Measurements from ENCODE around the gene SLC25A51.
A peak's percentile ranks its signal among the peaks of the same experiment; 100 is the strongest.

SLC25A51 gene

DNA sequence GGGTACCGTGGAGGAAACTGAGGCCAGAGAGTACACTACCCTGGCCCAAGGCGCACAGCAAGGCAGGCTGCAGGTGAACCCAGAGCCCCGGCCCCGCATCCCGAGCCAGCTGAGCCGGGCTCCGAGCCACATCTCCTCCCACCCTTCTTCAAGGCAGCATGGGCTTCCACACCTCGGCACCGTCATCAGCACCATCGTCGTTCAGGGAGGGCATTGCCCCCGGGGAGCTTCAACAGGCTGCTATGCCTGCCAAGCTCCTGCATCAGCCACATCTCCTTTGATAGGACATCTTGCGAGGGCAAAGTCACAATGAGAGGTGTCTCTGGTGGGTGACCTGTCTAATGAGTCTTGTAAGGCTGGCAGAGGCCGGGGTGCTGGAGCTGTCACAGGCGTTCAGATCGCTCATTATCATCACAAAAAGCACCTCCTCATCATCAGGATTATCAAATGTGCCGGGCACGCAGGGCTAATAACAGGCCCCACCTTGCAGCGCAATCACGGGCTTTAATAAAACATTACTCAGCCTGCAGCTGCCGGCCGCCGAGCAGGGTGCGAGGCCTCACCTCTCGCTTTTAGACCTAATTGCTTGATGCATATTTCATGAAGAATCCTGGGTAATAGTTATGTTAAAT is 20.0 kb upstream of the SLC25A51 start:
- TF ChIP-seq ZNF146 (tag by site-specific recombination; IDR thresholded peaks at IDR 0.05) (0 out of 2 replicates have a peak, but pooled peaks have one; percentile 15), ZNF785 (tag by site-specific recombination; IDR thresholded peaks at IDR 0.05) (no peak)
- ChIA-PET POLR2A (no interaction called here), CTCF (interaction anchor here (2.0 kb wide), 1 partner anchor 11 kb away, joined by 9 read pairs; no protein-coding TSS in a partner anchor)
- H3K4me3 ChIP-seq (ENCODE audit: low read depth, low read length) = no peak overlapping the region
- no peak overlapping the region for H3K27ac ChIP-seq (ENCODE audit: extremely low read depth, low read depth, low read length)
- H3K36me3 ChIP-seq (ENCODE audit: control insufficient read depth in 2 of 2, insufficient read depth in 1 of 2, low read length in 2 of 2) = peaks cover 0 to 52% of the 10 kb centered on the region in 2 experiments; a peak in 1 of 3 replicates
- H3K9me3 ChIP-seq (ENCODE audit: control insufficient read depth, insufficient read depth, low read depth, low read length) = no peaks in the 10 kb centered on the region
- H3K4me1 ChIP-seq (ENCODE audit: control insufficient read depth, insufficient read depth, low read length) = no peaks in the 10 kb centered on the region

DNA sequence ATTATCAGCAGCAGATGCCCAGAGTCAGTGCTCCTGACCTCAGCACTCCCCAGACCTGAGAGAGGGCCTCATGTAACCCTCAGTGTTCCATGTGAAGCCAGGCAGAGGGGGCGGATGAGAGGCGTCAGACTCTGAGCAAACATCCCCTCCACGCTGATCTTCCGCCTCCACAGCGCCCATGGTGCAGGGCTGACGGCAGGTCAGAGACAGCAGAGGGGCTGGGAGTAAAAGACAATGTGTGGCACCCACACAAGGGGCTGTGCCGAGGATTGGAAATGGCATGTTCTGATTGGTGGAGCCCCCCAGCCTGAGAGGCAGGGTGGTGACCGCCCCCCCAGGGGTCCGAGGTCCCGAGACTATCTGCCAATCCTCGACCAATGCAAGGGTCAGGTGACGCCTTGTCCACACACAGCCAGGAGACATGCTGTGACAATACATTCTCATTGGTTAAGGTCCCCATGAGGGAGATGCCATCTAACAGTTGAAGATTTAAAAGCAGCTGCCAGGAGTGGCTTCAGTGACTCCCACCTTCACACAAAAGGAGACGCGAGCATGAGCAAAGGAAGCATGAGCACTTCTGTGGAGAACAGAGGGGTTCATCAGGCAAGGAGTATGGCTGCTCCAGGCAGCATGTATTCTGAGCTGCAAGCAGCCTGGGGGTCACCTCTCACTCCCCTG is 19.3 kb upstream of the SLC25A51 start:
- no peaks in the 10 kb centered on the region for H3K4me1 ChIP-seq (ENCODE audit: control insufficient read depth, insufficient read depth, low read length)
- H3K36me3 ChIP-seq (ENCODE audit: control insufficient read depth in 2 of 2, insufficient read depth in 1 of 2, low read length in 2 of 2) = peaks cover 0 to 53% of the 10 kb centered on the region in 2 experiments; a peak in 1 of 3 replicates
- no peak for TF ChIP-seq ZSCAN16 (tag by site-specific recombination; IDR thresholded peaks at IDR 0.05)
- no peak for TF ChIP-seq KLF9 (tag by site-specific recombination; IDR thresholded peaks at IDR 0.05; ENCODE audit: low read depth)
- TF ChIP-seq, protein P1, sequence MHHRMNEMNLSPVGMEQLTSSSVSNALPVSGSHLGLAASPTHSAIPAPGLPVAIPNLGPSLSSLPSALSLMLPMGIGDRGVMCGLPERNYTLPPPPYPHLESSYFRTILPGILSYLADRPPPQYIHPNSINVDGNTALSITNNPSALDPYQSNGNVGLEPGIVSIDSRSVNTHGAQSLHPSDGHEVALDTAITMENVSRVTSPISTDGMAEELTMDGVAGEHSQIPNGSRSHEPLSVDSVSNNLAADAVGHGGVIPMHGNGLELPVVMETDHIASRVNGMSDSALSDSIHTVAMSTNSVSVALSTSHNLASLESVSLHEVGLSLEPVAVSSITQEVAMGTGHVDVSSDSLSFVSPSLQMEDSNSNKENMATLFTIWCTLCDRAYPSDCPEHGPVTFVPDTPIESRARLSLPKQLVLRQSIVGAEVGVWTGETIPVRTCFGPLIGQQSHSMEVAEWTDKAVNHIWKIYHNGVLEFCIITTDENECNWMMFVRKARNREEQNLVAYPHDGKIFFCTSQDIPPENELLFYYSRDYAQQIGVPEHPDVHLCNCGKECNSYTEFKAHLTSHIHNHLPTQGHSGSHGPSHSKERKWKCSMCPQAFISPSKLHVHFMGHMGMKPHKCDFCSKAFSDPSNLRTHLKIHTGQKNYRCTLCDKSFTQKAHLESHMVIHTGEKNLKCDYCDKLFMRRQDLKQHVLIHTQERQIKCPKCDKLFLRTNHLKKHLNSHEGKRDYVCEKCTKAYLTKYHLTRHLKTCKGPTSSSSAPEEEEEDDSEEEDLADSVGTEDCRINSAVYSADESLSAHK (tag by site-specific recombination; IDR thresholded peaks at IDR 0.05) = no peak
- TF ChIP-seq GLI2 (tag by site-specific recombination; IDR thresholded peaks at IDR 0.05; ENCODE audit: borderline replicate concordance, low read depth) = no peak
- peak; percentile 95 for TF ChIP-seq ZFHX2 (tag by site-specific recombination; conservative IDR thresholded peaks at IDR 0.05)
- TF ChIP-seq SP2 (tag by site-specific recombination; IDR thresholded peaks at IDR 0.05) = no peak
- no peak for TF ChIP-seq MZF1 (tag by site-specific recombination; IDR thresholded peaks at IDR 0.05; ENCODE audit: borderline replicate concordance)
- TF ChIP-seq ZNF654 (tag by site-specific recombination; IDR thresholded peaks at IDR 0.05; ENCODE audit: low read depth) = no peak
- peak; percentile 93 for TF ChIP-seq EGR2 (tag by site-specific recombination; IDR thresholded peaks at IDR 0.05; ENCODE audit: low read depth)
- TF ChIP-seq ZNF549 (tag by site-specific recombination; IDR thresholded peaks at IDR 0.05) = no peak
- POLR2A ChIA-PET = no interaction called here
- H3K27ac ChIP-seq (ENCODE audit: extremely low read depth, low read depth, low read length) = no peak overlapping the region
- CTCF ChIA-PET = interaction anchor here (2.0 kb wide), 1 partner anchor 10 kb away, joined by 9 read pairs; no protein-coding TSS in a partner anchor
- no peak overlapping the region for H3K4me3 ChIP-seq (ENCODE audit: low read depth, low read length)
- H3K9me3 ChIP-seq (ENCODE audit: control insufficient read depth, insufficient read depth, low read depth, low read length) = no peaks in the 10 kb centered on the region

GRCh38 chr9:37922363-37923117 is 18.6 kb upstream of the SLC25A51 start:
- CTCF ChIA-PET = interaction anchor here (1.1 kb wide), 1 partner anchor 440 kb away, joined by 3 read pairs; no protein-coding TSS in a partner anchor
- Histone ChIP-seq H3K4me3 (ENCODE audit: low read depth, low read length) (no peak overlapping the region), H3K4me1 (ENCODE audit: control insufficient read depth, insufficient read depth, low read length) (no peaks in the 10 kb centered on the region), H3K36me3 (ENCODE audit: control insufficient read depth in 2 of 2, insufficient read depth in 1 of 2, low read length in 2 of 2) (peaks cover 0 to 61% of the 10 kb centered on the region in 2 experiments; a peak in 1 of 3 replicates), H3K27ac (ENCODE audit: extremely low read depth, low read depth, low read length) (no peak overlapping the region), H3K9me3 (ENCODE audit: control insufficient read depth, insufficient read depth, low read depth, low read length) (no peaks in the 10 kb centered on the region)
- POLR2A ChIA-PET = no interaction called here
- no peak for TF ChIP-seq HOXA7 (CRISPR knock-in tag; IDR thresholded peaks at IDR 0.05; ENCODE audit: borderline replicate concordance)
- TF ChIP-seq ZSCAN5A (tag by site-specific recombination; IDR thresholded peaks at IDR 0.05) = no peak
- TF ChIP-seq ZNF133 (tag by site-specific recombination; IDR thresholded peaks at IDR 0.05) = no peak
- TF ChIP-seq GLIS1 (tag by site-specific recombination; IDR thresholded peaks at IDR 0.05) = peak; percentile 38; the same call in 1 of the 2 replicates
- TF ChIP-seq ZIC2 (tag by site-specific recombination; IDR thresholded peaks at IDR 0.05) = peak; percentile 81
- TF ChIP-seq SP7 (tag by site-specific recombination; IDR thresholded peaks at IDR 0.05) = no peak
